ENCODE data around the gene ALOX12B. TPM values are rescaled to one million over a fixed set of nuclear protein-coding genes. Genes with fewer than 3 reads are reported as not detected.

The ALOX12B gene
- total RNA-seq, 5 donors from 2014 or later (not counting 1 experiment from before 2014, with no cell fraction given): 0.63 to 1.1 (median 0.81) TPM; not detected in 1

- no peaks in the 10 kb centered on the region for H3K36me3 ChIP-seq (ENCODE audit: control insufficient read depth in 2 of 2, extremely low read depth in 1 of 2, insufficient read depth in 1 of 2, low read length in 1 of 2)
- ATAC-seq (replicated peaks in 1 of 4) (peak; percentile 61 to 74 (median 68)), DNase-seq (peak in 19 of 35 experiments; percentile 13 to 62 (median 31))
- H3K4me1 Mint-ChIP-seq: peaks cover 23 to 28% (median 25%) of the 10 kb centered on the region in 3 donors
- H3K4me3 ChIP-seq (ENCODE audit: control insufficient read depth in 1 of 2, extremely low read depth in 1 of 2, low read length in 1 of 2): peak overlapping the region; percentile 35 to 36
- no peaks in the 10 kb centered on the region for H3K9me3 ChIP-seq
- H3K4me1 ChIP-seq (ENCODE audit: control insufficient read depth in 1 of 2, extremely low read depth in 1 of 2, insufficient read depth in 2 of 2, low read length in 2 of 2): peaks cover 4 to 26% of the 10 kb centered on the region in 2 experiments
- peaks cover 36 to 49% of the 10 kb centered on the region in 2 donors for H3K27me3 Mint-ChIP-seq
- no peaks in the 10 kb centered on the region for H3K36me3 Mint-ChIP-seq
- CTCF ChIA-PET: interaction anchor here (0.6 to 1.9 kb wide), 5 partner anchors 10 to 47 kb away, joined by 3 to 12 read pairs (median 5); partner anchors contain the start of gene ALOX12B (in 1 of the 2)
- H3K27ac Mint-ChIP-seq: no peak overlapping the region
- 5% methylated on average over 34 of the region's 40 CpGs for WGBS (ENCODE audit: insufficient coverage)
- no peaks in the 10 kb centered on the region for H3K9me3 Mint-ChIP-seq
- peak overlapping the region; percentile 63 to 71 (median 66) for H3K4me3 Mint-ChIP-seq
- POLR2A ChIA-PET: no interaction called here
- H3K27me3 ChIP-seq (replicated peaks in 1 of 2; ENCODE audit: control insufficient read depth in 2 of 2, extremely low read depth in 1 of 2, insufficient read depth in 2 of 2, low read length in 1 of 2): peaks cover 8 to 71% of the 10 kb centered on the region in 2 experiments
- H3K27ac ChIP-seq (ENCODE audit: low read length): no peak overlapping the region
Measured at GRCh38 chr17:8072729-8073461, 14.6 kb downstream of the ALOX12B start.

- H3K9me3 ChIP-seq: no peaks in the 10 kb centered on the region
- Mint-ChIP-seq H3K4me3 (peak overlapping the region; percentile 63 to 71 (median 66)), H3K27ac (no peak overlapping the region), H3K36me3 (no peaks in the 10 kb centered on the region), H3K9me3 (no peaks in the 10 kb centered on the region), H3K4me1 (peaks cover 23 to 25% (median 25%) of the 10 kb centered on the region in 3 donors), H3K27me3 (peaks cover 36 to 47% of the 10 kb centered on the region in 2 donors)
- ATAC-seq (replicated peaks in 1 of 4) (peak; percentile 16 to 36 (median 20)), DNase-seq (no peak)
- peaks cover 4 to 26% of the 10 kb centered on the region in 2 experiments for H3K4me1 ChIP-seq (ENCODE audit: control insufficient read depth in 1 of 2, extremely low read depth in 1 of 2, insufficient read depth in 2 of 2, low read length in 2 of 2)
- POLR2A ChIA-PET: interaction anchor here in 1 of 2 donors (0.6 kb wide), 1 partner anchor 180 kb away, joined by 4 read pairs; no protein-coding TSS in a partner anchor
- no peak overlapping the region for H3K27ac ChIP-seq (ENCODE audit: low read length)
- peak overlapping the region in 1 of 2 donors; percentile 35 for H3K4me3 ChIP-seq (ENCODE audit: control insufficient read depth in 1 of 2, extremely low read depth in 1 of 2, low read length in 1 of 2)
- H3K27me3 ChIP-seq (replicated peaks in 1 of 2; ENCODE audit: control insufficient read depth in 2 of 2, extremely low read depth in 1 of 2, insufficient read depth in 2 of 2, low read length in 1 of 2): peaks cover 7 to 72% of the 10 kb centered on the region in 2 experiments
- H3K36me3 ChIP-seq (ENCODE audit: control insufficient read depth in 2 of 2, extremely low read depth in 1 of 2, insufficient read depth in 1 of 2, low read length in 1 of 2): no peaks in the 10 kb centered on the region
- CTCF ChIA-PET: no interaction called here
- 10% methylated on average over 27 of the region's 28 CpGs for WGBS (ENCODE audit: insufficient coverage)
Measured at GRCh38 chr17:8072341-8072728, 15.2 kb downstream of the ALOX12B start.

- Mint-ChIP-seq H3K4me3 (peak overlapping the region in 1 of 3 donors; percentile 71), H3K27ac (no peak overlapping the region), H3K36me3 (no peaks in the 10 kb centered on the region), H3K27me3 (peaks cover 36 to 47% of the 10 kb centered on the region in 2 donors), H3K4me1 (peaks cover 23 to 25% (median 25%) of the 10 kb centered on the region in 3 donors), H3K9me3 (no peaks in the 10 kb centered on the region)
- no peak overlapping the region for H3K27ac ChIP-seq (ENCODE audit: low read length)
- peaks cover 4 to 72% of the 10 kb centered on the region in 2 experiments for H3K27me3 ChIP-seq (replicated peaks in 1 of 2; ENCODE audit: control insufficient read depth in 2 of 2, extremely low read depth in 1 of 2, insufficient read depth in 2 of 2, low read length in 1 of 2)
- no peaks in the 10 kb centered on the region for H3K9me3 ChIP-seq
- peaks cover 4 to 26% of the 10 kb centered on the region in 2 experiments for H3K4me1 ChIP-seq (ENCODE audit: control insufficient read depth in 1 of 2, extremely low read depth in 1 of 2, insufficient read depth in 2 of 2, low read length in 2 of 2)
- H3K36me3 ChIP-seq (ENCODE audit: control insufficient read depth in 2 of 2, extremely low read depth in 1 of 2, insufficient read depth in 1 of 2, low read length in 1 of 2): no peaks in the 10 kb centered on the region
- no peak overlapping the region for H3K4me3 ChIP-seq (ENCODE audit: control insufficient read depth in 1 of 2, extremely low read depth in 1 of 2, low read length in 1 of 2)
- ChIA-PET CTCF (no interaction called here), POLR2A (interaction anchor here in 1 of 2 donors (0.6 kb wide), 1 partner anchor 181 kb away, joined by 4 read pairs; no protein-coding TSS in a partner anchor)
- WGBS (ENCODE audit: insufficient coverage): 85% methylated on average over 11 of the region's 12 CpGs
- DNase-seq (no peak), ATAC-seq (replicated peaks in 1 of 4) (no peak)
Measured at GRCh38 chr17:8071496-8071895, 16.0 kb downstream of the ALOX12B start.

- CTCF ChIA-PET: interaction anchor here (0.9 to 1.7 kb wide), 4 partner anchors 9 to 170 kb away, joined by 3 to 7 read pairs (median 5); no protein-coding TSS in a partner anchor
- Mint-ChIP-seq H3K27me3 (peaks cover 33 to 40% of the 10 kb centered on the region in 2 donors), H3K4me1 (peaks cover 19 to 23% (median 21%) of the 10 kb centered on the region in 3 donors), H3K9me3 (no peaks in the 10 kb centered on the region), H3K36me3 (no peaks in the 10 kb centered on the region), H3K27ac (no peak overlapping the region), H3K4me3 (no peak overlapping the region)
- H3K4me3 ChIP-seq (ENCODE audit: control insufficient read depth in 1 of 2, extremely low read depth in 1 of 2, low read length in 1 of 2): no peak overlapping the region
- no peaks in the 10 kb centered on the region for H3K9me3 ChIP-seq
- ATAC-seq (replicated peaks in 1 of 4): no peak
- no peak overlapping the region for H3K27ac ChIP-seq (ENCODE audit: low read length)
- no peak for DNase-seq
- POLR2A ChIA-PET: no interaction called here
- peaks cover 4 to 26% of the 10 kb centered on the region in 2 experiments for H3K4me1 ChIP-seq (ENCODE audit: control insufficient read depth in 1 of 2, extremely low read depth in 1 of 2, insufficient read depth in 2 of 2, low read length in 2 of 2)
- no peaks in the 10 kb centered on the region for H3K36me3 ChIP-seq (ENCODE audit: control insufficient read depth in 2 of 2, extremely low read depth in 1 of 2, insufficient read depth in 1 of 2, low read length in 1 of 2)
- H3K27me3 ChIP-seq (replicated peaks in 1 of 2; ENCODE audit: control insufficient read depth in 2 of 2, extremely low read depth in 1 of 2, insufficient read depth in 2 of 2, low read length in 1 of 2): peaks cover 3 to 66% of the 10 kb centered on the region in 2 experiments
- WGBS (ENCODE audit: insufficient coverage): 80% methylated on average over 3 of the region's 3 CpGs
Measured at GRCh38 chr17:8069587-8069860, 18.0 kb downstream of the ALOX12B start.

GRCh38 chr17:8068736-8069586 is 18.6 kb downstream of the ALOX12B start:
- peaks cover 4 to 21% of the 10 kb centered on the region in 2 experiments for H3K4me1 ChIP-seq (ENCODE audit: control insufficient read depth in 1 of 2, extremely low read depth in 1 of 2, insufficient read depth in 2 of 2, low read length in 2 of 2)
- WGBS (ENCODE audit: insufficient coverage): 57% methylated on average over 1 of the region's 9 CpGs

GRCh38 chr17:8067806-8068205 is 19.7 kb downstream of the ALOX12B start:
- H3K27ac ChIP-seq (ENCODE audit: low read length): no peak overlapping the region
- peaks cover under 1 to 9% of the 10 kb centered on the region in 2 experiments for H3K4me1 ChIP-seq (ENCODE audit: control insufficient read depth in 1 of 2, extremely low read depth in 1 of 2, insufficient read depth in 2 of 2, low read length in 2 of 2)
- ATAC-seq (replicated peaks in 1 of 4) (no peak), DNase-seq (no peak)
- H3K36me3 Mint-ChIP-seq: no peaks in the 10 kb centered on the region
- no peak overlapping the region for H3K27ac Mint-ChIP-seq
- POLR2A ChIA-PET: no interaction called here
- H3K27me3 Mint-ChIP-seq: peaks cover 29 to 39% of the 10 kb centered on the region in 2 donors
- H3K4me3 ChIP-seq (ENCODE audit: control insufficient read depth in 1 of 2, extremely low read depth in 1 of 2, low read length in 1 of 2): no peak overlapping the region
- no peak overlapping the region for H3K4me3 Mint-ChIP-seq
- H3K36me3 ChIP-seq (ENCODE audit: control insufficient read depth in 2 of 2, extremely low read depth in 1 of 2, insufficient read depth in 1 of 2, low read length in 1 of 2): no peaks in the 10 kb centered on the region
- WGBS (ENCODE audit: insufficient coverage): no CpG with 5 or more reads among the region's 4 CpGs
- no peaks in the 10 kb centered on the region for H3K9me3 ChIP-seq
- peaks cover 2 to 61% of the 10 kb centered on the region in 2 experiments for H3K27me3 ChIP-seq (replicated peaks in 1 of 2; ENCODE audit: control insufficient read depth in 2 of 2, extremely low read depth in 1 of 2, insufficient read depth in 2 of 2, low read length in 1 of 2)
- CTCF ChIA-PET: no interaction called here
- H3K4me1 Mint-ChIP-seq: peaks cover 5 to 6% (median 6%) of the 10 kb centered on the region in 3 donors
- H3K9me3 Mint-ChIP-seq: no peaks in the 10 kb centered on the region

More at GRCh38 chr17:8068736-8069586, 18.6 kb downstream of the ALOX12B start:
- Mint-ChIP-seq H3K4me3 (no peak overlapping the region), H3K27me3 (peaks cover 27 to 39% of the 10 kb centered on the region in 2 donors), H3K4me1 (peaks cover 16 to 18% (median 16%) of the 10 kb centered on the region in 3 donors), H3K27ac (no peak overlapping the region), H3K36me3 (no peaks in the 10 kb centered on the region), H3K9me3 (no peaks in the 10 kb centered on the region)
- Histone ChIP-seq H3K27ac (ENCODE audit: low read length) (no peak overlapping the region), H3K27me3 (replicated peaks in 1 of 2; ENCODE audit: control insufficient read depth in 2 of 2, extremely low read depth in 1 of 2, insufficient read depth in 2 of 2, low read length in 1 of 2) (peaks cover 2 to 66% of the 10 kb centered on the region in 2 experiments), H3K9me3 (no peaks in the 10 kb centered on the region), H3K36me3 (ENCODE audit: control insufficient read depth in 2 of 2, extremely low read depth in 1 of 2, insufficient read depth in 1 of 2, low read length in 1 of 2) (no peaks in the 10 kb centered on the region), H3K4me3 (ENCODE audit: control insufficient read depth in 1 of 2, extremely low read depth in 1 of 2, low read length in 1 of 2) (no peak overlapping the region)
- peak in 4 of 35 experiments; percentile 17 to 45 (median 20) for DNase-seq
- ChIA-PET POLR2A (no interaction called here), CTCF (interaction anchor here (0.6 to 1.7 kb wide), 6 partner anchors 8 to 286 kb away, joined by 3 to 7 read pairs (median 5); no protein-coding TSS in a partner anchor)
- ATAC-seq (replicated peaks in 1 of 4): no peak
